Prostate gland (tissue), 2 donors: ENCODE results near the gene TEX22.

ENCODE experiments used
- POLR2AphosphoS5 ChIP-seq: sonication (generic); formaldehyde crosslinking; IDR thresholded peaks from one replicate; pipeline ENCODE4 v1.6.1; 2017; ENCODE audit warnings: antibody characterized with exemption
- TF ChIP-seq, protein P1 (sequence below), 4 experiments: fragments of 200-600 bp in 2 of 4; fragments of 450-650 bp in 2 of 4; sonication (generic) in 2 of 4; IDR thresholded peaks; 1 replicate in 3 of 4; 2 replicates in 1 of 4; pipeline ENCODE4 v1.5.1; 2016 to 2019; ENCODE audit warnings: antibody characterized with exemption in 4 of 4, mild to moderate bottlenecking in 2 of 4, moderate library complexity in 2 of 4

DNA sequence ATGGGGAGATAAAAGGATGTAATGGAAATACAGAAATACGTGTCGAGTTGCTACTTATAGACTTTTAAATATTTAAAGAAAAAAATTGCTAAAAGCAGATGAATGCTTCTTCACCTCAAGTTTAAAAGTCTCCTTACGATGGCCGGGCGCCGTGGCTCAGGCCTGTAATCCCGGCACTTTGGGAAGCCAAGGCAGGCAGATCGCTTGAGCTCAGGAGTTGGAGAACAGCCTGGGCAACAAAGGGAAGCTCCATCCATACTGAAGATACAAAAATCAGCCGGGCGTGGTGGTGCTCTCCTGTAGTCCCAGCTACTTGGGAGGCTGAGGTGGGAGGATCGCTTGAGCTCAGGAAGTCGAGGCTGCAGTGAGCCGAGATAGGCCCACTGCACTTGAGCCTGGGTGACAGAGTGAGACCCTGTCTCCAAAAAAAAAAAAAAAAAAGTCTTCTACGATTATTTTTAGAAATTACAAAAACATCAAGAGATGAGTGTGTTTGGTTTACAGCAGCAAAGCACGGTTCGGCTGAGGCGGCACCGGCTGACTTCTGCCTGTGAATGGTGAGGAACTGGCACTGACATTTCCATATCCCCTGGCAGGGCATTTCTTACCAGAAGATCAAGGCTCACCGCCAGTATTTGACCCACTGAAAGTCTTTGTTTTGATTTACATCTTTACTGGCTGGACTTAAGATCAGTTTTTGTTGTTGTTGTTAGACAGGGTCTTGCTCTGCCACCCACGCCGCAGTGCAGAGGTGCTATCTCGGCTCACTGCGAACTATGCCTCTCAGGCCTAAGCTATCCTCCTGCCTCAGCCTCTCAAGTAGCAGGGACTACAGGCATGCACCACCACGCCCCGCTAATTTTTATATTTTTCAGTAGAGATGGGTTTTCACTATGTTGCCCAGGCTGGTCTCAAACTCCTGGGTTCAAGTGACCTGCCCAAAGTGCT lies 17.4 kb downstream of the TEX22 start:
- TF ChIP-seq POLR2AphosphoS5, result no peak
- TF ChIP-seq, protein P1, sequence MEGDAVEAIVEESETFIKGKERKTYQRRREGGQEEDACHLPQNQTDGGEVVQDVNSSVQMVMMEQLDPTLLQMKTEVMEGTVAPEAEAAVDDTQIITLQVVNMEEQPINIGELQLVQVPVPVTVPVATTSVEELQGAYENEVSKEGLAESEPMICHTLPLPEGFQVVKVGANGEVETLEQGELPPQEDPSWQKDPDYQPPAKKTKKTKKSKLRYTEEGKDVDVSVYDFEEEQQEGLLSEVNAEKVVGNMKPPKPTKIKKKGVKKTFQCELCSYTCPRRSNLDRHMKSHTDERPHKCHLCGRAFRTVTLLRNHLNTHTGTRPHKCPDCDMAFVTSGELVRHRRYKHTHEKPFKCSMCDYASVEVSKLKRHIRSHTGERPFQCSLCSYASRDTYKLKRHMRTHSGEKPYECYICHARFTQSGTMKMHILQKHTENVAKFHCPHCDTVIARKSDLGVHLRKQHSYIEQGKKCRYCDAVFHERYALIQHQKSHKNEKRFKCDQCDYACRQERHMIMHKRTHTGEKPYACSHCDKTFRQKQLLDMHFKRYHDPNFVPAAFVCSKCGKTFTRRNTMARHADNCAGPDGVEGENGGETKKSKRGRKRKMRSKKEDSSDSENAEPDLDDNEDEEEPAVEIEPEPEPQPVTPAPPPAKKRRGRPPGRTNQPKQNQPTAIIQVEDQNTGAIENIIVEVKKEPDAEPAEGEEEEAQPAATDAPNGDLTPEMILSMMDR (IDR thresholded peaks at IDR 0.05), result no peak
